ENCODE data around the gene SLC41A1. TPM values are rescaled to one million over a fixed set of nuclear protein-coding genes. Genes with fewer than 3 reads are reported as not detected.

SLC41A1 gene
- total RNA-seq, 1 experiment from 2014 or later = 31.9 TPM

DNA sequence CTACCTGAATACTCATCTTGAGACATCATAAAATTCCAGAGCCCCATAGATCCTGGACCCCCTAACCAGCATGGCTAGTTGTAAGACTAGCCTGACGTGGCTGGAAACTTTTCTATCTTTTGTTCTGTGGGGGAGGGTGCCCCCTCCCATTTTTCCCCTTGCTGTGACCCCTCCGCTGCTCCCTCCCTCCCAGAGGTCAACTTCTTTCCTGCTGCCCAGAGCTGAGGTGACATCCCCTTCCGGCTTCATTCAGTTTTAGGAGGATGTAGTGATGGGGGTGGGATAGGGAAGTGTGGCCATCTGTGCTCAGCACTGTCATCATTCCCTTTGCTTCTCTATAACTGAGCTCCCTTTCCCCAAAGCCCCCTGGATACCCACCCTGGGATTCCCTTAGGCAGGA lies 4.4 kb upstream of the SLC41A1 start:
- BruUV-seq (replicated peaks) = no TSS peak
- TF ChIP-seq CTCF (IDR thresholded peaks at IDR 0.05; ENCODE audit: unreplicated experiment) = no peak
- no peak overlapping the region for H3K27ac Mint-ChIP-seq (ENCODE audit: unreplicated experiment)
- H3K36me3 Mint-ChIP-seq (ENCODE audit: insufficient read depth, unreplicated experiment) = peaks cover 18% of the 10 kb centered on the region
- CTCF ChIA-PET = interaction anchor here (1.8 kb wide), 1 partner anchor 160 kb away, joined by 5 read pairs; no protein-coding TSS in a partner anchor
- DNase-seq = no peak
- H3K4me1 Mint-ChIP-seq (ENCODE audit: low read depth, unreplicated experiment) = peaks cover 17% of the 10 kb centered on the region
- no peaks in the 10 kb centered on the region for H3K9me3 Mint-ChIP-seq (ENCODE audit: low read depth, unreplicated experiment)
- H3K4me3 Mint-ChIP-seq (ENCODE audit: low read depth, unreplicated experiment) = no peak overlapping the region
- peaks cover 4% of the 10 kb centered on the region for H3K27me3 Mint-ChIP-seq (ENCODE audit: unreplicated experiment)
- intact Hi-C loops (cut with micrococcal nuclease; ENCODE audit: unreplicated experiment) = no loop called here

DNA sequence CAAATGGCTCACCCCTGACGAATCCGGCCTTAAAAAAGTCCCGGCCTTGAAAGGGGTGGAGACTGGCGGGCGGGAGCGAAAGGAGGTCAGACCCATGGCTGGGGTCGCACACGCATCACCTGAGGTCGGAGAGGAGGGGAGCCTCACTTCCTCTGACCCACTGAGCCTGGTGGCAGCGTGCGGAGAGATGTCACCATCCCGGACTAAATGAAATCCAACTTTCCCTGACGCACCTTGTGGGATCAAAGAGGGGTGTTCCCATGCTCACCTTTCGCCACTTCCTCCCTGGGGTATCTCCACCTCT lies 709 bp upstream of the SLC41A1 start:
- CTCF ChIA-PET = no interaction called here
- DNase-seq = no peak
- no peak for TF ChIP-seq CTCF (IDR thresholded peaks at IDR 0.05; ENCODE audit: unreplicated experiment)
- H3K36me3 Mint-ChIP-seq (ENCODE audit: insufficient read depth, unreplicated experiment) = peaks cover 25% of the 10 kb centered on the region
- H3K4me1 Mint-ChIP-seq (ENCODE audit: low read depth, unreplicated experiment) = peaks cover 30% of the 10 kb centered on the region
- no peaks in the 10 kb centered on the region for H3K27me3 Mint-ChIP-seq (ENCODE audit: unreplicated experiment)
- H3K4me3 Mint-ChIP-seq (ENCODE audit: low read depth, unreplicated experiment) = peak overlapping the region; percentile 92
- intact Hi-C loops (cut with micrococcal nuclease; ENCODE audit: unreplicated experiment) = loop anchor here (5.0 kb wide), 1 partner anchor 94 kb away; no protein-coding TSS in a partner anchor
- H3K27ac Mint-ChIP-seq (ENCODE audit: unreplicated experiment) = peak overlapping the region; percentile 75
- BruUV-seq (replicated peaks) = no TSS peak
- no peaks in the 10 kb centered on the region for H3K9me3 Mint-ChIP-seq (ENCODE audit: low read depth, unreplicated experiment)

GRCh38 chr1:205812271-205812877 lies 624 bp downstream of the SLC41A1 start:
- intact Hi-C loops (cut with micrococcal nuclease; ENCODE audit: unreplicated experiment) = loop anchor here (5.0 kb wide), 1 partner anchor 95 kb away; no protein-coding TSS in a partner anchor
- CTCF ChIA-PET = interaction anchor here (0.6 to 1.8 kb wide), 3 partner anchors 31 to 165 kb away, joined by 3 to 5 read pairs (median 5); partner anchors contain the start of gene PM20D1
- Mint-ChIP-seq H3K4me1 (ENCODE audit: low read depth, unreplicated experiment) (peaks cover 30% of the 10 kb centered on the region), H3K4me3 (ENCODE audit: low read depth, unreplicated experiment) (peak overlapping the region; percentile 92), H3K27ac (ENCODE audit: unreplicated experiment) (peak overlapping the region; percentile 56), H3K27me3 (ENCODE audit: unreplicated experiment) (no peaks in the 10 kb centered on the region), H3K36me3 (ENCODE audit: insufficient read depth, unreplicated experiment) (peaks cover 25% of the 10 kb centered on the region), H3K9me3 (ENCODE audit: low read depth, unreplicated experiment) (no peaks in the 10 kb centered on the region)
- peak; percentile 8 for DNase-seq
- BruUV-seq (replicated peaks) = TSS peak; percentile 22
- TF ChIP-seq CTCF (IDR thresholded peaks at IDR 0.05; ENCODE audit: unreplicated experiment) = no peak

DNA sequence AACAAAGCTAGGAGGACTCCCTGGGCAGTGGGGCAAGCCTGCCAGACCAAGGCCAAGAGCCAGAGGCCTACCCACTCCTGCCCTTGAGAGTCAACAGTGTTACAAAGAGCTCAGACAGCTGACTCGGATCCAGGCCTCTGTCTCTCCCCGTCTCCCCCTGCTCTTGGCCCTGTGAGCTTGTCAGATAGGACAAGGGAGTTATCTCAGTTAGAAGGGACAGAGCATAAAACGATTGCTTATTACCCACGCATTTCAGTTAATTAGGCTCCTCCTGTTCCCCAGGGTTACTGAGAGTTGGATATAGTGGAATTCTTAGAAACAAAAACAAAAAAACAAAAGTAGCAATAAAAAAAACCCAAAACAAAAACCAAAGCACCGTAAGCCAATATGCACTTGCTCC lies 1.3 kb downstream of the SLC41A1 start:
- Mint-ChIP-seq H3K27ac (ENCODE audit: unreplicated experiment) (peak overlapping the region; percentile 56), H3K4me3 (ENCODE audit: low read depth, unreplicated experiment) (peak overlapping the region; percentile 92), H3K9me3 (ENCODE audit: low read depth, unreplicated experiment) (no peaks in the 10 kb centered on the region), H3K4me1 (ENCODE audit: low read depth, unreplicated experiment) (peaks cover 30% of the 10 kb centered on the region), H3K36me3 (ENCODE audit: insufficient read depth, unreplicated experiment) (peaks cover 31% of the 10 kb centered on the region), H3K27me3 (ENCODE audit: unreplicated experiment) (no peaks in the 10 kb centered on the region)
- intact Hi-C loops (cut with micrococcal nuclease; ENCODE audit: unreplicated experiment) = loop anchor here (5.0 kb wide), 1 partner anchor 96 kb away; no protein-coding TSS in a partner anchor
- TF ChIP-seq CTCF (IDR thresholded peaks at IDR 0.05; ENCODE audit: unreplicated experiment) = no peak
- DNase-seq = no peak
- BruUV-seq (replicated peaks) = no TSS peak
- CTCF ChIA-PET = interaction anchor here (1.6 to 1.8 kb wide), 2 partner anchors 38 to 166 kb away, joined by 5 read pairs; partner anchors contain the start of gene PM20D1
